HEK293T (cell line): ENCODE data around the gene PRKAG2.

ENCODE experiments used
- CTCF ChIA-PET: fragments of 350-600 bp; formaldehyde crosslinking; extraction: SDS; loops from one replicate; lab custom pipeline; 2021; ENCODE audit warnings: antibody characterized with exemption, inconsistent platforms; lab: Yijun Ruan, JAX
- POLR2A ChIA-PET: fragments of 350-600 bp; formaldehyde crosslinking; extraction: SDS; loops from one replicate; lab custom pipeline; 2020; ENCODE audit warnings: antibody characterized with exemption, inconsistent platforms; lab: Yijun Ruan, JAX
- DNase-seq: peaks from one replicate; pipeline ENCODE4 v3.0.0; 2012; ENCODE audit warnings: mixed read lengths; ENCODE audit errors: extremely low spot score
- ARNT ChIP-seq: fragments of 450-650 bp; IDR thresholded peaks from 2 replicates; pipeline ENCODE4 v1.6.1; 2017; ENCODE audit warnings: mild to moderate bottlenecking
- BHLHE40 ChIP-seq: fragments of 450-650 bp; IDR thresholded peaks from 2 replicates; pipeline ENCODE4 v1.6.1; 2016; ENCODE audit warnings: mild to moderate bottlenecking, moderate library complexity, borderline replicate concordance
- CTBP1 ChIP-seq: fragments of 450-650 bp; IDR thresholded peaks from 2 replicates; pipeline ENCODE4 v1.6.1; 2016; ENCODE audit warnings: borderline replicate concordance
- ELF4 ChIP-seq: fragments of 450-650 bp; IDR thresholded peaks from 2 replicates; pipeline ENCODE4 v1.6.1; 2017; ENCODE audit warnings: antibody characterized with exemption
- FOXA1 ChIP-seq: fragments of 450-650 bp; IDR thresholded peaks from 2 replicates; pipeline ENCODE4 v1.6.1; 2016; ENCODE audit warnings: mild to moderate bottlenecking
- FOXK2 ChIP-seq: fragments of 450-650 bp; IDR thresholded peaks from 2 replicates; pipeline ENCODE4 v1.6.1; 2016; ENCODE audit warnings: mild to moderate bottlenecking
- FOXM1 ChIP-seq: fragments of 450-650 bp; IDR thresholded peaks from 2 replicates; pipeline ENCODE4 v1.6.1; 2017; ENCODE audit warnings: mild to moderate bottlenecking, borderline replicate concordance
- HDGF ChIP-seq: fragments of 450-650 bp; IDR thresholded peaks from 2 replicates; pipeline ENCODE4 v1.6.1; 2017; ENCODE audit warnings: antibody characterized with exemption, borderline replicate concordance
- L3MBTL2 ChIP-seq: fragments of 450-650 bp; conservative IDR thresholded peaks from 2 replicates; pipeline ENCODE4 v1.6.1; 2016; ENCODE audit warnings: mild to moderate bottlenecking
- LEF1 ChIP-seq: fragments of 450-650 bp; IDR thresholded peaks from 2 replicates; pipeline ENCODE4 v1.6.1; 2017; ENCODE audit warnings: mild to moderate bottlenecking, borderline replicate concordance
- NFRKB ChIP-seq: fragments of 450-650 bp; IDR thresholded peaks from 2 replicates; pipeline ENCODE4 v1.6.1; 2016; ENCODE audit warnings: mild to moderate bottlenecking, moderate library complexity
- SP1 ChIP-seq: fragments of 450-650 bp; IDR thresholded peaks from 2 replicates; pipeline ENCODE4 v1.6.1; 2017
- SUZ12 ChIP-seq: fragments of 450-650 bp; IDR thresholded peaks from 2 replicates; pipeline ENCODE4 v1.6.1; 2016; ENCODE audit warnings: mild to moderate bottlenecking
- TARDBP ChIP-seq: fragments of 450-650 bp; IDR thresholded peaks from 2 replicates; pipeline ENCODE4 v1.6.1; 2016
- ZNF384 ChIP-seq: fragments of 450-650 bp; IDR thresholded peaks from 2 replicates; pipeline ENCODE4 v1.6.1; 2016
- TF ChIP-seq, protein P1 (sequence below): fragments of 450-650 bp; IDR thresholded peaks from 2 replicates; pipeline ENCODE4 v1.6.1; 2016

Gene PRKAG2

DNA sequence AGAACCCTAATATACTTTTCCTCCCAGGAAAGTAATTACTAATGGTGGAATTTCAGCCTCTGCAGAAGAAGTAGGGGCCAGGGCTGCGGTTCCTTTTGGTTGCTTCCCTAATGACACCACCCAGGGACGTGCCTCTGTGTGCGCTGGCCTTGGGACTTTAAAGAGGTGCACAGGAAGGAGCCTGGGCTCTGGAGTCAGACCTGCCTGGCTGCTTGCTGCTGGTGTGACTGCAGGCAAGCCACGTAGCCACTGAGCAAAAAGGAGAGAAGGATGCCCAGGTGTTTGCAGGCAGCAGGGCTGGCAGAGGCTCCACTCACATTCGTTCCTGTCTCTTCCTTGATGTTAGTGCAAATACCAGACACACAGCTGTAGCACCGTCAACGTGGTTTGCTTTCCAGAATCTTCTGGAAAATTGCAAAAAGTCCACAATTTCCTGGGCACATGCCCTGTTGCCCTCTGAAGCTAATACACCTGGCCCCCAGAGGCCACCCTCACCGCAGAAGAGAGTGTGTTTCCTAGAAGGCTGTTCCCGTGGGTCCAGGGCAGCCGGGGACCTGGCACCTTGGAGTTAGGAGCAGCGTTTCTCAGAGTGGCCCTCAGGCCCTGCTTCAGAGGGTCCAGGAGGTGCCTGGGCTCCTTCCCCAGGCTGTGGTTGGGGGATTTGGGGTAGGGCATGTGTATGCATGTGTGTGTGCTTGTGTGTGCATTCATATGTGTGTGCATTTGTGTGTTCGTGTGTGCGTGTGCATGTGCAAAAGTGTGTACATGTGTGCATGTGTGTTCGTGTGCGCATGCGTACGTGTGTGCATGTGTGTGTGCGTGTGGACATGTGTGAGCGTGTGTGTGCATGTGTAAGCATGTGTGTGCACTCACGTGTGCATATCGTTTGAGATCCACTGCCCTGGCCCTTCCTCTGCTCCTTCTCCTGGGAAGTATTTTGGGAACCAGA lies 12.8 kb upstream of the PRKAG2 start:
- TF ChIP-seq L3MBTL2 (no peak), LEF1 (no peak), FOXA1 (no peak), ELF4 (no peak), SUZ12 (no peak), ARNT (no peak), SP1 (no peak), BHLHE40 (no peak), HDGF (no peak), CTBP1 (no peak)
- ChIA-PET POLR2A (no interaction called here), CTCF (no interaction called here)
- DNase-seq: no peak

DNA sequence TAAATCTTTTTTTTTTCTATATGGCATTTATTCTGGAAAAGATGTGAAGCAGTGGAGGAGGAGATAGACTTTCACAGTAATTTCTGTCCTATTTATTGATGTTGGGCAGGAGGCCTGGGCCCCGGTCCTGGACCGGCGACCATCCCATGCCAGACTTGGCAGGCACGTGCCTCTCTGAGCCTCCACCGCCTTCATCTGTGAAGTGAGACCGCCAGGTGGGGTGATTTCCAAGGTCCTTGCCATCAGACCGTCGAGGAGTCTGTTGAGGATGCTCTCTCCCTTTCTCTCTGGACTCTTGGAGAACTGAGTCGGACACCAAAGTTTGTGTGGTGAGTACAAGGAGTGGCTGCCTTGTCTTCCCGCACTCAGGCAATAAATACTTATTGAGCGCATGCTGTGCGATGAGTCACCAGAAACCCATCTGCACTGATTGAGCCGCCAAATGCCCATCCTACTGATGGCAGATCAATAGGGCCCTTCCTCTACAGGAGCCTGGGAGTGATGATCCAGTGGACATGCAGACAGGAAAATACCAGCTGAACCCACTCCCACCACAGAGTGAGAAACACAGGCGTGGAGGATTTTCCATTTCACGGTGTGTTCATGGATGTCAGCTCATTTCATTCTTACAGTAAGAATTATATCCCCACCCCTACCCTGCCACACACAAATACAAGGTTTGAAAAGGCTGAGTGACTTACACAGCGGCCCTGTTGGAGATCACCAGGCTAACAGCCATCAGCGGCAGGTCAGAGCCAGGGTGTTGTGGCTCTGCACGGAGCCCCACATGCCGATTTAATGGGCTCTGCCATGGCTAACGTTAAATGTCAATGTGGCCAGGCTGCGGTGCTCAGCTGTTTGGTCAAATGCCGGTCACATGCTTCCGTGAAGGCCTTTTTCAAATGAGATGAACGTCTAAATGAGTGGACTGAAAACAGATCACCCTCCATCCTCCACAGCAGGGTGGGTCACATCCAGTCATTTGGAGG lies 11.5 kb upstream of the PRKAG2 start:
- ChIA-PET CTCF (interaction anchor here (0.7 kb wide), 1 partner anchor 642 kb away, joined by 3 read pairs; no protein-coding TSS in a partner anchor), POLR2A (interaction anchor here (1.0 to 1.1 kb wide), 2 partner anchors 11 to 13 kb away, joined by 3 to 5 read pairs; partner anchors contain the start of gene PRKAG2)
- TF ChIP-seq L3MBTL2 (peak; percentile 70), TARDBP (no peak), ARNT (no peak), ELF4 (no peak), NFRKB (no peak), FOXM1 (no peak)

DNA sequence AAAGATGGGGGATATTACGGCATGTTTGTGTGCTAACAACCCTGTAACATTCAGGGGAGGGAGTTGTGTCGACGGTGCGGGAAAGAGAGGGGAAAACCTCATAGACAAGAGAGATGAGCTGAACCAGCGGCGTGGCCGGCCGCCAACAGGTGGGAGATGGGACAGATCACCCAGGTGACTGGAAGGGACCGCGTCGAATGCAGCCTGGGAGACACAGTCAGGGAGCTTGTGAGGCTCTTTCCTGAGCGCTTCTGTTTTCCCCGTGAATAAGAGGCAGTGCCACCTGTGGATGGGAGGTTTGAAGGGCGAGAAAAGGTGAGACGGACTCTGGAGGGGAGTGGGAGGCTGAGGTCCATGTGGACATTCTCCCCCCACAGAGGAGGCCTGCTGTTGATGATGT lies 9.9 kb upstream of the PRKAG2 start:
- no peak for DNase-seq

More for the DNA sequence above, 11.5 kb upstream of the PRKAG2 start:
- peak; percentile 50 for DNase-seq

DNA sequence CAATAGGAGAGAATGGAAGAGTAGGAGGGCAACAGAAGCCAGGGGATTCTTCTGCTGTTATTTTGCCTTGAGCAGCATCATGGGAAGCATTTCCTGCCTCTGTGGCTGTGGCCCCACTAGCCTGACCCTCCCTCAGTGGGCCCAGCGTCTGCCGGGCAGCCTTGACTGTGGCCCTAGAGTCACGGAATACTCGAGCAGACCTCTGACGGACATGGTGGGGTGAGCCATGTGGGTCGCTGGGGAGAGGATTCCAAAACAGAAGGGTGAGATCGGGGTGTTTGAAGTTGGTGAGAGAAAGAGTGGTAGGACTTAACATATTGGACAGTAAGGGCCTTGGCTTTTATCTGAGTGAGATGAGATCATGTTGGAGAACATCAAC lies 8.3 kb upstream of the PRKAG2 start:
- DNase-seq: no peak
- POLR2A ChIA-PET: no interaction called here
- TF ChIP-seq L3MBTL2 (no peak), LEF1 (no peak), HDGF (no peak), ARNT (no peak), CTBP1 (no peak)
- TF ChIP-seq, protein P1, sequence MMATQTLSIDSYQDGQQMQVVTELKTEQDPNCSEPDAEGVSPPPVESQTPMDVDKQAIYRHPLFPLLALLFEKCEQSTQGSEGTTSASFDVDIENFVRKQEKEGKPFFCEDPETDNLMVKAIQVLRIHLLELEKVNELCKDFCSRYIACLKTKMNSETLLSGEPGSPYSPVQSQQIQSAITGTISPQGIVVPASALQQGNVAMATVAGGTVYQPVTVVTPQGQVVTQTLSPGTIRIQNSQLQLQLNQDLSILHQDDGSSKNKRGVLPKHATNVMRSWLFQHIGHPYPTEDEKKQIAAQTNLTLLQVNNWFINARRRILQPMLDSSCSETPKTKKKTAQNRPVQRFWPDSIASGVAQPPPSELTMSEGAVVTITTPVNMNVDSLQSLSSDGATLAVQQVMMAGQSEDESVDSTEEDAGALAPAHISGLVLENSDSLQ: no peak
- CTCF ChIA-PET: interaction anchor here (0.7 kb wide), 1 partner anchor 47 kb away, joined by 4 read pairs; no protein-coding TSS in a partner anchor

More for the DNA sequence above, 9.9 kb upstream of the PRKAG2 start:
- TF ChIP-seq SUZ12 (no peak), SP1 (no peak), FOXA1 (no peak), HDGF (no peak), ELF4 (no peak), NFRKB (no peak), ZNF384 (no peak), TARDBP (no peak), BHLHE40 (no peak), FOXM1 (no peak), CTBP1 (no peak), FOXK2 (no peak), L3MBTL2 (no peak), ARNT (no peak), LEF1 (no peak)
- TF ChIP-seq, protein P1: no peak
- ChIA-PET CTCF (no interaction called here), POLR2A (interaction anchor here (1.3 kb wide), 1 partner anchor 11 kb away, joined by 3 read pairs; no protein-coding TSS in a partner anchor)

DNA sequence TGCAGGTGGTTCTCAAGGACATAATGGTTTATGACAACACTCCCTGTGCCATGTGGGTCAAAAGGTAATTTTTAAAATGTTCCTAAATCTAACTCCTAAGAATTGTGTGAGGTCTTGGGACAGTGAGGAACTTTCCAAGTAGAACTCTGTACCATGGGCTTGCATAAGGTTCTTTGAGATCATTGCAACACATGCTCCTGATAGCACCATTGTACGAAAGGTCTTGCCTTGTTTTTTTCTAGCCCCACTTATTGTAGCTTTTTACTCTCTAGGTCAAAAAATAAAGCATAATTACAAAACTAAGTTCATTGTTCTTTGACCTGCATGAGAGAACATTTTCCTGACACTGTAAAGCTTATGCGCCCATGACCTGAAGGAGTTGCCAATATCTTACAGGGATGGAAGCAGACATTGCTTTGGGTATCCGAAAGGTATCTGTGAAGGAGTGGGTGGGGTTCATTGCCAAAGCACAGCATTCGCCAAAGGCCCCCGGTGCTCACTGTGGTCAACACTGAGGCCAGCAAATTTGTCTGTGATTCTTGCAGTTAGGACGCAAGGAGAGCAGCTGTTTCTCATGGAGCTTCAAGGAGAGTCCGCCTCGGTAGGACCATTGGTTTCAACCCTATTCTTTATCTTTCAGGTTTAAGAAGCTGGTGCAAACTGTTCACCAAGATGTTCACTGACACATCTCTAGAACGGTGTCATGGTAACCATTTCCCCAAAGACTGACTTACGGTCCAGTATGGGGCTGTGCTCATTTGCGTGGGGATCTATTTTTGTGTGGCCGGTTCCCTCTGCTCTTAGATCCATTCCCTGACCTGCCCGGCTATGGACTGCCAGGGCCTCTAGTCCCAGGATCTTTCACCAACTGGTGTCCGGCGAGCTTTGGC lies 7.6 kb upstream of the PRKAG2 start:
- ChIA-PET POLR2A (no interaction called here), CTCF (interaction anchor here (0.6 to 0.7 kb wide), 2 partner anchors 47 to 90 kb away, joined by 3 to 4 read pairs; no protein-coding TSS in a partner anchor)
- TF ChIP-seq FOXK2 (no peak), CTBP1 (no peak), FOXM1 (no peak), NFRKB (no peak), SP1 (no peak), ZNF384 (no peak), SUZ12 (no peak), ELF4 (no peak), TARDBP (no peak), LEF1 (no peak)
- TF ChIP-seq, protein P1: no peak
- no peak for DNase-seq
